ENCODE data around the gene AMOTL1.
"Not testable (repeated sequence)": the region's sequence is repeated elsewhere in the genome, so short reads cannot be mapped to it uniquely, and the experiment has no call there.

Gene AMOTL1

DNA sequence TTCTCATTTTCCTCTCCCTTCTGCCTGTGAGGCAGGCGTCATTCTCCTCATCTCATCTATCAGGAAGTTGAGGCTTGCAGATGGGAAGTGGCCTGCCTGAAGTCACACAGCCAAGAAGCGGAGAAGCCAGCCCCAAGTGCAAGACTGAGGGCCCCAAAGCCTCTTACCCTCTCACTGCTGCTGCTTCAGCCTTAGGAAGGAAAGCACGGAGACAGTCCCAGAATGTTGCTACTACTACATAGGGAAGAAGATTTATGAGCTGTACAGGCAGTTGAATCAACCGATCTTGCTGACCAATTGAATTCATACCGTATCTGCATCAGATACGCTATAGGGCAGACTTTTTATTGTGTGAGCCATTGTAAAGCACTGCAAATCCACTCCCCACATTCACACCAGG lies 116.2 kb downstream of the AMOTL1 start:
- no peak for DNase-seq

DNA sequence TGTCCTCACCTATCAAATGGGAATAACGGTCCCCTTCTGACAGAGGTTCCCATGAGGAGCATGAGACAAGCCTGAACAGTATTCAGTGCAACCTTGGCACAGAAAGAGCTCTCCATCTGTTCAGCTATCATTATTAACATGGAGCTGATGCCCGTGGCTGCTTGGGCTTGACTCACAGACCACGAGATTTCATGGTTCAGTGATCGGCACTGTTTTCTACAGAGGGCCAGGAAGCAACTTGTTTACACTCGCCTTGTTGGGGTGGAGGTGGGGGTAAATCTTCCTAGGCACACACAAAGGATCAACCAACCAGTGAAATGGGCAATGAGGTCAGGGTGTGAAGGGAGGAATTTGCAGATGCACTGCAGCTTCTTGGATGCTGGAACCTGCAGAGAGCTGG lies 117.0 kb downstream of the AMOTL1 start:
- DNase-seq = no peak

DNA sequence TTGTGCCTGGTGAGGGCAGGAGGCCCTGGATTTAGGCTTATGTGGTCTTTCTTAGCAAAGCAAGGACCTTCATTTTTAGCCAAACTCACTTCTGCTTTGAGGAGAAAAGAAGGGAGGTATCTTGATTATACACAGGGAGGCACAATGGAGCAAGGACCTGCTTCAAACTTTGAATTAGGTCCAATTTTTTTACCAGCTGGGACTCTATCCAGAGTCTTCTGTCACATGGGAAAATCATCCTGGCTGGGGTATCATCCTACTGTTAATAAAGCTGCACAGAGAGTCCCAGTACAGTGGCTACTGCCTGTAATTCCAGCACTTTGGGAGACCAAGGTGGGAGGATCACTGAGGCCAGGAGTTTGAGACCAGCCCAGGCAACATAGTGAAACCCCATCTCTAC lies 117.4 kb downstream of the AMOTL1 start:
- no peak for DNase-seq

DNA sequence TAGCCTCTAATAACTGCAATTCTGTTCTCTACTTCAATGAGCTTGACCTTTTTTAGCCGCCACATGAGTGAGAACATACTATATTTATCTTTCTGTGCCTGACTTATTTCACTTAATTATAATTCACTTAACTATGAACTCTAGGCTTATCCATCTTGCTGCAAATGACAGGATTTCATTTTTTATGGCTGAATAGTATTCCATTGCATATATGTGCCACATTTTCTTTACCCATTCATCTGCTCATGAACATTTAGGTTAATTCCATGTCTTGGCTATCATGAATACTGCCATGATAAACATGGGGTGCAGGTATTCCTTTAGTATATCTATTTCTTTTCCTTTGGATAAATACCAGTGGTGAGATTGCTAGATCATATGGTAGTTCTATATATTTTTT lies 120.0 kb downstream of the AMOTL1 start:
- no peak for DNase-seq

DNA sequence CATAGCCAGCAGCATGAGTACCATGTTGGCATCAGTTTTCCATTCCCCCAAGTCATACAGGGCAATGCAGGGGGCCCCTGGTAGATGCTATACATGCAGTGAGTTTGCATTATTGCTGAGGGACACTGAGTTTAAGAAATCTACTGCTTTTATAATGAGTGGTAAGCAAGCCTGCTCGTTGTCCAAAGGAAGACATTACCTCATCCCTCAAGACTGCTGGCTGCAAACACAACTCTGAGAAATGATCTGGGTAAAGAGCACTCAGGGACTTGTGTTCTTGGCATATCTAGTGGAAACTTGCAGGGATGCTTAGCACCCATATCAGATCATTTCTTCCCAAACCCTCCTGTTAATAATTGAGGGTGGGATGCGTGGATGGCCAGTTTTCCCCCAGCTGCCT lies 127.3 kb downstream of the AMOTL1 start:
- no peak for DNase-seq

DNA sequence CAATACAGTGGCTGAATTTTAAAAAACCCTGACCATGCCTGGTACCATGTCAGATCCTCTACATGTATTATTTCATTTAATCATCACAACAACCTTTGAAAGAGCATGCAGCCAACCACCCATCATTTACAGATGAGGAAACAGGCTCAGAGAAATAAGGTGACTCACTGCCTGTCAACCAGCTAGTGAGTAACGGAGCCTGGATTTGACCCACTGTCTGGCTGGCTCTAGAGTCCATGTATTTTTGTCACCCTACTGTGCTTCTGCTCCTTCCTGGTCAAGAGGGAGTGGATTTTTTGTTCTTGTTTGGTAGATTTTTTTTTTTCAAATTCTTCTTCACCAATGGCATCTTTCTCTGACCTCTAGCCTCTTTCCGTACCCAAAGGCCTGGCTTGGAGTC lies 127.8 kb downstream of the AMOTL1 start:
- DNase-seq = no peak

DNA sequence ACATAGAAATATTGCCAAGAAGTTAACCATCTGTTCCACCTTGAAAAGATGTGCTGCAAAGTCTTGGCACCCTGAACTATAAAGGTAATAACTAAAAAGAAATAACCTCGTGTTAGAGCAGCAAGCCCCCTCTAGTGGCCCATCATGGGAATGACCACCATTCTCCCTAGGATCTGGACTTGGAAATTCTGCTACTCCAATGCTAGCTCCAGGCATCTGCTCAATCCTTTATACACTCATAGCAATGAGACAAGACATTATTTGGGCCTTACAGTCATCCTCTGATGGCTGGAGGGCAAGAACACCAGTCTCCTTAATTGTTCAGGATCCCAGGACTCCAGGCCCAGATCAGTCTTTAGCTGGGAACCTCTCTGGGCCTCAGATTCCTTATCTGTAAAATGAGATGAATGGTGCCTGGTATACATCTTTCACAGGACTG lies 129.2 kb downstream of the AMOTL1 start:
- DNase-seq = peak; percentile 38 to 45

- DNase-seq = no peak
These were observed 139.1 kb downstream of the AMOTL1 start for GRCh38 chr11:94907226-94907625.

GRCh38 chr11:94909371-94909820 lies 141.2 kb downstream of the AMOTL1 start:
- no peak for DNase-seq

DNA sequence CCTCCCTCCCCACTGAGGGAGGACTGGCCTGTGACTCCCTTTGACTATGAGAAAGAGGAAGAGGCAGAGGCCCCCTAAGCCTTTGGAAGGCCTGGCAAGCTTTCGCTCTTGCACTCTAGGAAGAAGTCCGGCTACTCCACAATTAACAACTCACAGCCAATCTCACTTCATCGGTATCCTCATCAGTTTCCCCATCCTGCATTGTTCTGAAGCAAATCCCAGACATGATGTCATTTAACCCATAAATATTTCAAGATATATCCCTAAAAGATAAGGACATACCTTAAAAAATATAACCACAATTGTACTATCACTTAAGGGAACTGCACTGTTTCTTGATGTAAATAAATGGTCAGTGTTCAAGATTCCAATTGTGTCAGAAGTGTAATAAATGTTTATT lies 142.1 kb downstream of the AMOTL1 start:
- DNase-seq = no peak

DNA sequence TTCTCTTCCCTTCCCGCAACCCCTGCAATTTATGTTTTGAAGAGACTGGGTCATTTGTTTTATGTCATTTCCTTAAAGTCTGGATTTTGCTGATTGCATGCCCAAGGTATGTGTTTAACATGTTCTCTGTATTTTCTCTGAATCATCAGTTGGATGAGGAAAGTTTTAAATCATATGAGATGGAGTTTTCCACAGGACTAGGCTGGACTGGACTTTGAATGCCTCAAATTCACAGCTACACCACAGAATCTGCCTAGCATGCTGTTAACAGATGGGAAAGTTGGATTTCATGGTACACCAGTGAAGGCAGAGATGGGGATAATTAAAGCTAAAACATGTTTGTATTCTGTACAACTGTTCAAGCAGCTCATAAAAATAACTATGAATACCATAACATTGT lies 142.6 kb downstream of the AMOTL1 start:
- DNase-seq = no peak

- no peak for DNase-seq
These were observed 144.7 kb downstream of the AMOTL1 start for GRCh38 chr11:94912806-94913205.

DNA sequence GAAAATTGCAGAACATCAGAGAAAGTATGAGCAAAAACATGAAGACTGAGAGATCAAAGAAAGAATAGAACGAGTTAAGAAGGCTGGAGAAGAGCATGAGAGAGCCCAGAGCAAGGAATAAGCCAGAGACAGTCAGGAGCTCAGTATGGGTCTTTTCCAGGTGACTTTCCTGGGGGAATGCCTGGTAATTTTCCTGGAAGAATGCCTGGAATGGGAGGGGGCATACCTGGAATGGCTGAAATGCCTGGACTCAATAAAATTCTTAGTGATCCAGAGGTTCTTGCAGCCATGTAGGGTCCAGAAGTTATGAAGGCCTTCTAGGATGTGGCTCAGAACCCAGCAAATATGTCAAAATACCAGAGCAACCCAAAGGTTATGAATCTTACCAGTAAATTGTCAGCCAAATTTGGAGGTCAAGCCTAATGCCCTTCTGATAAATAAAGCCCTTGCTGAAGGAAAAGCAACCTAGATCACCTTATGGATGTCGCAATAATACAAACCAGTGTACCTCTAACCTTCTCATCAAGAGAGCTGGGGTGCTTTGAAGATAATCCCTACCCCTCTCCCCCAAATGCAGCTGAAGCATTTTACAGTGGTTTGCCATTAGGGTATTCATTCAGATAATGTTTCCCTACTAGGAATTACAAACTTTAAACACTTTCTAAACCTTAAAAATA lies 145.7 kb downstream of the AMOTL1 start:
- not testable (repeated sequence) for DNase-seq

DNA sequence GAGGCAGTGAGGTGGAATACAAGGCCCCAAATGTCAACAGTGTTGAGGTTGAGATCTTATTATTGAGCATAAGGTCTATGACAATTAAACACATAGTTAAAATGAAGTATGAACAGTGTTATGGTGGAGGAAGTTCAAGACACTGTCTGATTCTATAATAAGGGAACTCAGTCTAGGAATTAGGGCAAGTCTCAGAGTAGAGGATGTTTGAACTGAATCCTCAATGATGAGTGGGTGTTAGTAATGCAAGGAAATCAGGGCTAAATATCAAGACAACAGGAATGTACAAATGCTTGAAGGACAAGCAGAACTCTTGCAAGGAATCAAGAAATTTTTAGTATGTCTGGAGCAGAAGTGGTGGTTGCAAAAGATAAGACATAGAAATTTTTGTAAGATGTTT lies 152.2 kb downstream of the AMOTL1 start:
- no peak for DNase-seq

DNA sequence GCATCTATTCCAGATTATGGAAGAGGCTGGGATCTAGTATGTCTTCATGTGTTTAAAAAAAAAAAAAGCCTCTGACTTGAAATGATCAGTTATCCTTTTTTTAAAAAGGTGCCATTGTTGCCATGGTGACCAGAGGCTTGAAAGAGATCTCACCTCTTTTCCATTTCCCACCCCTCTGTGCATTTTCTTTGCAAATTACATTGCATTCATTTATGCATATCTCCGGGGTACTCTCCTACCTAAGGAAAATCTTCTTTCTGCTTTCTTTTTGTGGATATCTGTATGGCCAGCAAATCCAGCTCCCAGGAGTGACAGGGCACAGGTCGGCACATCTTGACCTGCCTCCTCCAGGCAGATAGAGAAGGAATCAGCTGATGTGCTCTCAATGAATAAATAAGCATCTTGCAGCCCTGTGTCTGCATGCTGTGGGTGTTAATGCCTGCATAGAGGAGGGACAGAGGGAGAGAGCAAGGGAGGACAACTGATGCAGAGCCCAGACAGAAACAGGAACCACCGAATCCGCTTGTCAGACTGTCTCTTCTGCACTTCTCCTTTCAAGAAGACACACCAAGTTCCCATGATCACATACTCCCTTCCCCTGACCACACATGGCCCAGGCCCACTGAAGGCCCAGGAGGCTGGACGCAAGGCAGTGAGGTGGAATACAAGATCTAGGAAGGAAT lies 154.3 kb downstream of the AMOTL1 start:
- peak; percentile 8 to 10 for DNase-seq

GRCh38 chr11:94923004-94923334 lies 154.8 kb downstream of the AMOTL1 start:
- DNase-seq = no peak

- no peak for DNase-seq
These were observed 156.0 kb downstream of the AMOTL1 start for GRCh38 chr11:94924171-94924572.

DNA sequence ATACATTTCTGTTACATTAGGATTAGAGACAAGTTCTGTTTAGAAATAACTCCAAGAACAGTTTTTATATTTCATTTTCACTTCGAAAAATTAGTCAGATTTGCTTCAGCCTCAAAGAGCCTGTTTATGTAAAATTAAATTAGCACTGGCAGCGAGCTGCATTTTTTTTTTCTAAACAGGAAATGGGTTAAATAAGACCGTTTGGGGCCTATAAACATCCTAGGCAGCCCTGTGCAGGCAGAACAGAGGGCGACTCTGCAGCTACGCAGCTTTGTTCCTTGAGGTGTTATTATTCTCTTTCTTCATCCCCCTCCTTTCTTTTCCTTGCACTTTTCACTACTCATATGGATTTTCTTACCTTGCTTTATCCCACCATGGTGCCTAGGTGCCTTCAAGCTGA lies 156.5 kb downstream of the AMOTL1 start:
- no peak for DNase-seq

GRCh38 chr11:94925422-94926270 lies 157.5 kb downstream of the AMOTL1 start:
- no peak for DNase-seq

DNA sequence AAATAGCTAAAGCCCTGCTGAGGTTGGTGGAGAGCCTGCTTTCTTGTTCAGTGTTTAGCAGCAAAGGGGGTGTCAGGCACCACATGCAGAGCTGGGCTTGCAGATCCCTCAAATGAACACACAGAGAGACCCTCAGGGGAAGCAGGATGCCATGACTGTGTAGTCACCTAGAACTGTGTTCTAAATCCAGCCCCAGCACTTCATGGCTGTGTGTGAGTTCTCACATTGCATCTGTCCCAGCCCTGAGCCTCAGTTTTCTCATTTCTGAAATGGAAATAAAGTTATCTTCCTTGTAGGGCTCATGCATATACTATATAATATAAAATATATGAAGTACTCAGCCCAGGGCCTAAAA lies 158.1 kb downstream of the AMOTL1 start:
- no peak for DNase-seq

All from AML-193 (cell line).